LoVo (cell line): ENCODE results near the gene OR2D2.
A peak's percentile ranks its signal among the peaks of the same experiment; 100 is the strongest.
"Not testable (repeated sequence)": the region's sequence is repeated elsewhere in the genome, so short reads cannot be mapped to it uniquely, and the experiment has no call there.

Experiments used
- DNase-seq: peaks from one replicate; pipeline ENCODE4 v3.0.0-alpha.2; 2016; ENCODE audit warnings: low spot score

The OR2D2 gene

GRCh38 chr11:6882751-6883150, 9.5 kb downstream of the OR2D2 start:
- no peak for DNase-seq

- DNase-seq: no peak
Observed at GRCh38 chr11:6876914-6877313, 15.4 kb downstream of the OR2D2 start.

- DNase-seq: no peak
Observed at GRCh38 chr11:6876325-6876724, 16.0 kb downstream of the OR2D2 start, which contains the start of gene OR10A4. Gene OR10A4 (plus strand): TSS chr11:6876625. CDS start chr11:6876648, 23 bp downstream.

- no peak for DNase-seq
Observed at GRCh38 chr11:6875761-6876160, 16.5 kb downstream of the OR2D2 start.

- no peak for DNase-seq
Observed at GRCh38 chr11:6871278-6871677, 21.0 kb downstream of the OR2D2 start.

DNA sequence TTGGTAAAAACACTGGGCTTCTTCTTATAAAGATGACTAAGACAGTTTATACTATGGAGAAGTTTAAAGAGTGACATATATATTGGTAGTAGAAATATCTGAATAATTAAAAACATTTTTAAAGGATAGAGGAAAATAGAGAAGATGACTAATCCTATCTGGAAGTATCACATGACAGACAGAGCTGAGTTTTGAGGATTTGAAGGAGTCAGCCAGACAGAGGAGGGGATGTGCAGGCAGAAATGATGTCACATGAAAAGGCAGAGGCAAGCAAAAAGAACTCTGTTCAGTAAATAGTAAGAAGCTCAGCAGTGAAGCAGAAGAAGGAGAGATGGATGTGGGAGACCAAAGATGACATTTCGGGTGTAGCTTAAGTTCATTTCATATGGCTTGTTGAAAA, 27.9 kb downstream of the OR2D2 start:
- DNase-seq: no peak

DNA sequence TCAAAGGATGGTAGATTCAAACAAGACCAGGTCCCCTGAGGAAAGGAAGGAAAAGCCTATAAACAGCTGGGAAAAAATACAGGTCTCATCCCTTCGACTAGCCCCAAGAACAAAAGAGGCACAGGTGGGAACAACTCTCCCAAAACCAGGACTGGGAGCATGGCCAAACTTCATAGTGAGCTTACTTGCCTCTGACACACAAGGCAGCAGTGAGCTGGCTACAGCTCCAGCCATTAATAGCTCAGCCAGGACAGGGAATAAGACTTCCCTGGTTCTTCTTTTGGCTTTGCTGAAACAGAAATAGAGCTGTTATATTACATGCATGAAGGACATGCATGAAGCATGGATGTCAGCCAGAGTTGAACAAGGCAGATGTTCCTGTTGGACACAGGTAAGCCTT, 29.3 kb downstream of the OR2D2 start, which contains the start of gene OR10A2:
Gene OR10A2 (plus strand): TSS at position 97 of the 400 bp plus-strand sequence. CDS start 6,698 bp downstream, outside the sequence.
- no peak for DNase-seq

DNA sequence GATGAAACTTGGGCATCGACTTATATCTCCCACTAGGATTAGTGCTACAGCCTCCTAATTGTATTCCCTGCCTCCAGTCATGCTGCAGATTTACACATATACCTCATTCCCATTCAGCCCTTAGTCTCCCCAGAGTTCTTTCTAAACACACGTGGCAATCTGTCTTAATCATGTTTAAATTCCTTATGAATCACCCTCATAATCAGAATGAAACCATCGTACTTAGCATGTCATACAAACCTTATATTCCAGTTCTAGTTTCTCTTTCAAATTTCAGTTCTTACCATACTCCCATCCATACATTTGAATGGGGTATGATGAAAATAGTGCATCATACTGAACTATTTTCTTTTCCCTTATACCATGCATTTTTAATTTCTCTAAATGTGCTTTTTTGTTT, 35.4 kb downstream of the OR2D2 start:
- DNase-seq: no peak

- peak; percentile 8 for DNase-seq
Observed at GRCh38 chr11:6855971-6856541, 36.2 kb downstream of the OR2D2 start.

- not testable (repeated sequence) for DNase-seq
Observed at GRCh38 chr11:6854801-6855200, 37.5 kb downstream of the OR2D2 start.

DNA sequence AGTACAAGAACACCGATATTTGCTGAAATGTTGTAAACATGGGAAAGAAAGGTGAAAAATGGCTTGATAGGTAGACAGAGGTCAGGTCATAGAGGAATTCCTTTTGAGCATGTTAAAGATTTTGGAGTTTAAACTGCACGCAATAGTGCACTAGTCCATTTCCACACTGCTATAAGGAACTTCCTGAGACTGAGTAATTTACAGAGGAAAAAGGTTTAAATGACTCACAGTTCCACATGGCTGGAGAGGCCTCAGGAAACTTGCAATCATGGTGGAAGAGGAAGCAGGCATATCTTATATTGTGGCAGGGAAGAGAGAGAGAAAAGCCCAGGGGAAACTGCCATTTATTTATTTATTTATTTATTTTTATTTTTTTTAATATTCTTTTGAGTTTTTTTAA, 41.8 kb downstream of the OR2D2 start:
- DNase-seq: no peak

DNA sequence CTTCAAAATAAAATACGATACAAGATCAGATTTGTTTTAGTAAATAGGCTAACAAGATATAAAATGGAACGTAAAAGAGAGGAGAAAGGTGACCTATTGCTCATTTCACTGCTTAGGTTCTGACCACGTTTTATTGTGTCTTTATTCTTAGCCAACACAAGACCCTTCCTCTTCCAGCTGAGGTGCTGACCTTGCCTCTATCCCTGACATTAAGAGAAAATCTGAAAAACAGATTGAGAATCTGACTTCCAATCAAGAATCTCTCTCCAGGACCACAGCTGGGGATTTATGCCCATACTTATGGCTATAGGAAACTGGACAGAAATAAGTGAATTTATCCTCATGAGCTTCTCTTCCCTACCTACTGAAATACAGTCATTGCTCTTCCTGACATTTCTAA, 46.9 kb downstream of the OR2D2 start, which contains the start of gene OR10A5:
Gene OR10A5 (plus strand): TSS at position 301 of the 400 bp plus-strand sequence. CDS start 0 bp downstream, at position 301.
- DNase-seq: no peak

DNA sequence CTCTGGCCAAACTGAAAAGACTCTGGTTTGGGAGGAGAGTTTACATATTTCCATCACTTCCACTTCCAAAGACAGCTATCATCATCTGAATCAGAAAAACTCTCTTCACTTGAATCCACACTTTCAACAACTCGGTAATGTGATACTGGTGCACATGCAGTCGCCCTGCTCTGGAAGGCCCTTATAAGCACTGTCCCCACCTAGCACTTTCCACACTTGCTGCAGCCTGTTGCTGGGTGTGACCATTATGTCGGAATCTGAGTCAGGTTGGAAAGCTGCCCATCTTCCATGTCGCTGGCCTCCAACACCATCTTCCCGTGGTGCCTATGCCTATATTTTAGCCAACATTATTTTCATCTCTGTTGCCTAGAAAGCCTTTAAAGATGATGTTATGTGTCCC, 47.9 kb downstream of the OR2D2 start:
- DNase-seq: no peak

DNA sequence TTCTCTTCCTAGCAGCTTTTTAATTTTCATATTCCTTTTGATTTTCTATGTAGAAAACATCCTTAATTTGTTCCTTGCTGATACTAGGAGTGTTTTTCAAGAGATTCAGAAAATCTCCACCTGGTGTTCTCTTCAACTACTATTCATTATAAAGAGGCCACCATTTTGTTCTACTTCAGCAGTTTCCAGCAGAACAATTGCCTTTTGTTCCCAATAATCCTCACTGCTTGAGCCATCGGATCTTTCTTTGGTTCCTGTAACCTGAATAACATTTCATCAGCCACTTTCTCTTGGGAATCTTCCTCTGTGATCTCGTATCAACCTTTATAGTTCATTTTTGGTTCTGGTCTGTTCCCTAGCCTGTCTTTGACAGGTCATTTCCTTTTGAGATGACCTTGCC, 48.6 kb downstream of the OR2D2 start:
- DNase-seq: no peak

DNA sequence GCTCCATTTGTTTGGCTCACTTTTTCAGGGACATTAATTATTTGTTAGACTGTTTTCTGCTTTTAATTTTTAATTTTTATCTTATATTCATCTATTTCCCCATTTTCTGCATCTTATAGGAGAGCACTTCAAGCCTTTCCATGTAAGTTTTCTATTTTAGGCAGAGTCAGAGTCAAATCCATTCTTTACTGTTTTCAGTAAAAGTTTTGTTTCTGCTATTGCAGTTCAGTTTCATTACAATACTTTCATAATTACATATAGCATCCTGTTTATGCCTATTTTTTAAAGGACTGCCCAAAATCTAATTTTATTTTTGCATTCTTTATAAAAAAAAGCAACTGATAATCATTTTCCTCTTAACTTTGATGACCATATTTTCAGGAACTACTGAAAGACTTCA, 50.6 kb downstream of the OR2D2 start:
- DNase-seq: no peak
